Measurements from ENCODE around the gene PLA2G12A. TPM values are rescaled to one million over a fixed set of nuclear protein-coding genes. Genes with fewer than 3 reads are reported as not detected.

Gene PLA2G12A
- polyA plus RNA-seq, 1 of the 3 experiments (the other 2 are of a cell fraction), result 7.9 TPM

GRCh38 chr4:109738104-109738872 is 8.4 kb upstream of the PLA2G12A start:
- H3K4me1 ChIP-seq (ENCODE audit: control insufficient read depth in 1 of 2, insufficient read depth in 2 of 2, low read depth in 1 of 2, low read length in 1 of 2), result no peaks in the 10 kb centered on the region
- TF ChIP-seq ELF1 (IDR thresholded peaks at IDR 0.05) (no peak), GABPA (IDR thresholded peaks at IDR 0.05; ENCODE audit: low read depth) (no peak), POLR2AphosphoS5 (IDR thresholded peaks at IDR 0.05; ENCODE audit: low read depth, low read length) (no peak), SIN3A (IDR thresholded peaks at IDR 0.05; ENCODE audit: borderline replicate concordance, low read depth, low read length) (no peak), YY1 (IDR thresholded peaks at IDR 0.05; ENCODE audit: low read depth) (no peak), NFIC (IDR thresholded peaks at IDR 0.05; ENCODE audit: borderline replicate concordance) (no peak), USF2 (IDR thresholded peaks at IDR 0.05; ENCODE audit: borderline replicate concordance, low read depth, low read length) (no peak), TCF12 (IDR thresholded peaks at IDR 0.05) (no peak), IRF3 (IDR thresholded peaks at IDR 0.05; ENCODE audit: low read depth, low read length) (no peak), CTCF (IDR thresholded peaks at IDR 0.05) (no peak), CHD2 (IDR thresholded peaks at IDR 0.05; ENCODE audit: low read length, partially characterized antibody) (no peak), EP300 (IDR thresholded peaks at IDR 0.05; ENCODE audit: borderline replicate concordance in 1 of 2, low read depth in 1 of 2, low read length in 1 of 2) (no peak), TAF1 (IDR thresholded peaks at IDR 0.05; ENCODE audit: borderline replicate concordance, low read depth, low read length) (no peak), MXI1 (IDR thresholded peaks at IDR 0.05; ENCODE audit: low read depth, low read length) (no peak), EZH2phosphoT487 (IDR thresholded peaks at IDR 0.05; ENCODE audit: borderline replicate concordance, low read depth) (no peak), TEAD4 (IDR thresholded peaks at IDR 0.05; ENCODE audit: borderline replicate concordance, insufficient read depth) (no peak), GATA2 (CRISPR knock-in tag; IDR thresholded peaks at IDR 0.05) (no peak), RXRA (IDR thresholded peaks at IDR 0.05; ENCODE audit: borderline replicate concordance, low read depth) (no peak), RAD21 (IDR thresholded peaks at IDR 0.05; ENCODE audit: low read length) (no peak), MAX (IDR thresholded peaks at IDR 0.05; ENCODE audit: low read depth) (no peak)
- no peak overlapping the region for H3K9ac ChIP-seq
- no peaks in the 10 kb centered on the region for H3K36me3 ChIP-seq (replicated peaks in 1 of 2; ENCODE audit: control insufficient read depth in 1 of 2, insufficient read depth in 2 of 2, low read length in 1 of 2)
- 56% methylated on average over 10 of the region's 10 CpGs for WGBS (ENCODE audit: low lambda C conversion rate)
- no peaks in the 10 kb centered on the region for H4K20me1 ChIP-seq (ENCODE audit: insufficient read depth)
- no peaks in the 10 kb centered on the region for H3K9me2 ChIP-seq
- no peaks in the 10 kb centered on the region; the same call in 1 of the 2 replicates for H3K27me3 ChIP-seq (ENCODE audit: insufficient read depth)
- ChIA-PET POLR2A (no interaction called here), CTCF (no interaction called here)
- H3F3A ChIP-seq (replicated peaks; ENCODE audit: insufficient read depth), result no peaks in the 10 kb centered on the region
- no peaks in the 10 kb centered on the region for H3K79me2 ChIP-seq (ENCODE audit: insufficient read depth)
- H2AFZ ChIP-seq (ENCODE audit: low read depth), result no peak overlapping the region
- H3K27ac ChIP-seq (ENCODE audit: low read depth in 2 of 2, low read length in 1 of 2), result no peak overlapping the region
- no peak overlapping the region for H3K4me3 ChIP-seq (ENCODE audit: low read depth in 2 of 2, low read length in 1 of 2)
- H3K4me2 ChIP-seq, result no peak overlapping the region
- no peak for DNase-seq
- no peaks in the 10 kb centered on the region for H3K9me3 ChIP-seq

Measured in SK-N-SH (cell line).